Stimulated activated naive CD4-positive, alpha-beta T cell (primary cell): ENCODE data around the gene CNTNAP2.

Experiments used
- DNase-seq, 6 experiments: peaks; one replicate each; lab custom pipeline; 2025; lab: John Stamatoyannopoulos, UW

The CNTNAP2 gene

GRCh38 chr7:147941381-147941780 lies 1824.8 kb downstream of the CNTNAP2 start:
- DNase-seq = no peak

- DNase-seq = no peak
Observed at GRCh38 chr7:147944321-147944720, 1827.7 kb downstream of the CNTNAP2 start.

- no peak for DNase-seq
Observed at GRCh38 chr7:147952918-147953317, 1836.3 kb downstream of the CNTNAP2 start.

GRCh38 chr7:147968046-147968610 lies 1851.5 kb downstream of the CNTNAP2 start:
- DNase-seq = no peak

GRCh38 chr7:147971606-147972110 lies 1855.1 kb downstream of the CNTNAP2 start:
- DNase-seq = no peak

GRCh38 chr7:147978201-147978600 lies 1861.6 kb downstream of the CNTNAP2 start:
- no peak for DNase-seq

- DNase-seq = no peak
Observed at GRCh38 chr7:147978651-147979050, 1862.0 kb downstream of the CNTNAP2 start.

- no peak for DNase-seq
Observed at GRCh38 chr7:147980826-147981813, 1864.5 kb downstream of the CNTNAP2 start.

GRCh38 chr7:147982307-147982706 lies 1865.7 kb downstream of the CNTNAP2 start:
- DNase-seq = no peak

- no peak for DNase-seq
Observed at GRCh38 chr7:147984265-147984664, 1867.7 kb downstream of the CNTNAP2 start.

- DNase-seq = no peak
Observed at GRCh38 chr7:147990079-147990478, 1873.5 kb downstream of the CNTNAP2 start.

- no peak for DNase-seq
Observed at GRCh38 chr7:147990942-147991341, 1874.3 kb downstream of the CNTNAP2 start.

GRCh38 chr7:147992698-147993097 lies 1876.1 kb downstream of the CNTNAP2 start:
- no peak for DNase-seq

GRCh38 chr7:147997636-147998035 lies 1881.0 kb downstream of the CNTNAP2 start:
- DNase-seq = no peak

GRCh38 chr7:147999962-148000361 lies 1883.4 kb downstream of the CNTNAP2 start:
- DNase-seq = no peak

GRCh38 chr7:148011753-148012152 lies 1895.2 kb downstream of the CNTNAP2 start:
- no peak for DNase-seq

- DNase-seq = no peak
Observed at GRCh38 chr7:148014001-148014400, 1897.4 kb downstream of the CNTNAP2 start.

- DNase-seq = no peak
Observed at GRCh38 chr7:148014541-148014940, 1897.9 kb downstream of the CNTNAP2 start.

GRCh38 chr7:148017126-148017525 lies 1900.5 kb downstream of the CNTNAP2 start:
- DNase-seq = no peak

GRCh38 chr7:148020679-148021078 lies 1904.1 kb downstream of the CNTNAP2 start:
- DNase-seq = no peak

GRCh38 chr7:148021507-148022045 lies 1905.0 kb downstream of the CNTNAP2 start:
- DNase-seq = no peak

- no peak for DNase-seq
Observed at GRCh38 chr7:148022832-148023231, 1906.2 kb downstream of the CNTNAP2 start.

- no peak for DNase-seq
Observed at GRCh38 chr7:148026713-148027112, 1910.1 kb downstream of the CNTNAP2 start.
